Astrocyte (in vitro differentiated cells and primary cell): Measurements from ENCODE around the gene LAIR2. TPM values are rescaled to one million over a fixed set of nuclear protein-coding genes. Genes with fewer than 3 reads are reported as not detected.

ENCODE experiments used
- DNase-seq: peaks from one replicate; pipeline ENCODE4 v3.0.0-alpha.2; 2010; ENCODE audit warnings: low read depth
- FAIRE-seq: peaks from 2 replicates; lab custom pipeline; 2011; peaks lifted over from hg19 to GRCh38; lab: Jason Lieb, UNC
- H2AFZ ChIP-seq: 2 replicates; pipeline ENCODE4 v1.6.0; 2012; ENCODE audit warnings: low read depth, low read length, inconsistent platforms
- H3K27ac ChIP-seq: 2 replicates; pipeline ENCODE4 v1.5.1; 2011; ENCODE audit warnings: low read depth, low read length, inconsistent platforms
- H3K27me3 ChIP-seq: 2 replicates; pipeline ENCODE4 v1.6.0; 2011; ENCODE audit warnings: low read length, inconsistent platforms; ENCODE audit not compliant: insufficient read depth
- H3K36me3 ChIP-seq: 2 replicates; pipeline ENCODE4 v1.5.1; 2011; ENCODE audit warnings: low read length, inconsistent platforms; ENCODE audit not compliant: insufficient read depth
- H3K4me1 ChIP-seq: 2 replicates; pipeline ENCODE4 v1.5.1; 2011; ENCODE audit warnings: low read length, inconsistent platforms; ENCODE audit not compliant: insufficient read depth
- H3K4me2 ChIP-seq: 2 replicates; pipeline ENCODE4 v1.6.0; 2012; ENCODE audit warnings: low read length, inconsistent platforms
- H3K4me3 ChIP-seq: 2 replicates; pipeline ENCODE4 v1.5.1; 2011; ENCODE audit warnings: low read depth, mild to moderate bottlenecking, low read length, inconsistent platforms; ENCODE audit not compliant: insufficient read depth
- H3K79me2 ChIP-seq: 2 replicates; pipeline ENCODE4 v1.6.0; 2012; ENCODE audit warnings: mild to moderate bottlenecking, low read length, inconsistent platforms; ENCODE audit not compliant: insufficient read depth
- H3K9ac ChIP-seq: 2 replicates; pipeline ENCODE4 v1.6.0; 2012; ENCODE audit warnings: mild to moderate bottlenecking, low read length, inconsistent platforms
- H3K9me3 ChIP-seq: 2 replicates; pipeline ENCODE4 v1.5.1; 2012; ENCODE audit warnings: low read depth, mild to moderate bottlenecking, low read length, inconsistent platforms; ENCODE audit not compliant: insufficient read depth
- H4K20me1 ChIP-seq: 2 replicates; pipeline ENCODE4 v1.6.0; 2012; ENCODE audit warnings: low read length, inconsistent platforms; ENCODE audit not compliant: insufficient read depth
- H3K27ac Mint-ChIP-seq: one replicate; pipeline ENCODE4 v1.8.0; 2021; ENCODE audit warnings: mild to moderate bottlenecking, mixed read lengths; ENCODE audit not compliant: unreplicated experiment
- H3K27me3 Mint-ChIP-seq: one replicate; pipeline ENCODE4 v1.8.0; 2021; ENCODE audit warnings: low read depth, mixed read lengths; ENCODE audit not compliant: unreplicated experiment
- H3K36me3 Mint-ChIP-seq: one replicate; pipeline ENCODE4 v1.8.0; 2021; ENCODE audit warnings: low read depth, mixed read lengths; ENCODE audit not compliant: unreplicated experiment
- H3K4me1 Mint-ChIP-seq: one replicate; pipeline ENCODE4 v1.8.0; 2021; ENCODE audit warnings: low read depth, mixed read lengths; ENCODE audit not compliant: unreplicated experiment
- H3K4me3 Mint-ChIP-seq: one replicate; pipeline ENCODE4 v1.8.0; 2021; ENCODE audit warnings: mild to moderate bottlenecking, moderate library complexity, mixed read lengths; ENCODE audit not compliant: unreplicated experiment
- H3K9me3 Mint-ChIP-seq: one replicate; pipeline ENCODE4 v1.8.0; 2021; ENCODE audit warnings: mild to moderate bottlenecking, mixed read lengths; ENCODE audit not compliant: unreplicated experiment
- EZH2 ChIP-seq: IDR thresholded peaks from 2 replicates; pipeline ENCODE4 v1.6.1; 2012; ENCODE audit warnings: mild to moderate bottlenecking, low read length, inconsistent platforms; ENCODE audit not compliant: insufficient read depth
- total RNA-seq: library from RNA; stranded (reverse); gene quantifications from 2 replicates; pipeline ENCODE4 v1.2.1, GENCODE V29; 2021
- TF ChIP-seq, protein P1 (sequence below): IDR thresholded peaks from 2 replicates; pipeline ENCODE4 v1.5.1; 2011; ENCODE audit warnings: low read depth, mild to moderate bottlenecking, inconsistent platforms, low read length, moderate library complexity; ENCODE audit not compliant: insufficient read depth

The LAIR2 gene
- total RNA-seq, 1 donor from 2014 or later = not detected

DNA sequence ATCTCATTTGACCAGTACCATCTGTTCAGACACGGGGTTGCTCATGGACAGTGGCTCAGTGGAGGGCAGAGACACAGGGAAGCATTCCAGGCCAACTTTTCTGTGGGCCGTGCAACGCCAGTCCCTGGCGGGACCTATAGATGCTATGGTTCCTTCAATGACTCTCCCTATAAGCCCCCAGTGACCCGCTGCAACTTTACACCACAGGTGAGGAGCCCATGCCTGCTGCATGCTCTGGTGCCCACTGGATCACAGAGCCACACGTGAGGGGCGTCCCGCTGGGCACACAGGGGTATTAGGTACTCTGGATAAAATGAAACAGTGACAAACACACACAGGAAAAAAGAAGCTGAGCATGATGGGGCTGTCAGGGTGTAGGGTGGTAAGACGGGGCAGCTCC is 34.3 kb downstream of the LAIR2 start:
- peaks cover 10% of the 10 kb centered on the region for H3K9me3 ChIP-seq
- H3K9me3 Mint-ChIP-seq = peaks cover 30% of the 10 kb centered on the region
- FAIRE-seq = no peak
- no peaks in the 10 kb centered on the region for H3K4me1 ChIP-seq
- no peaks in the 10 kb centered on the region for H3K36me3 ChIP-seq
- no peaks in the 10 kb centered on the region for H3K4me1 Mint-ChIP-seq
- no peak overlapping the region for H3K27ac Mint-ChIP-seq
- no peak overlapping the region for H3K4me2 ChIP-seq
- no peak for DNase-seq
- no peaks in the 10 kb centered on the region for H4K20me1 ChIP-seq
- no peaks in the 10 kb centered on the region for H3K27me3 Mint-ChIP-seq
- H3K79me2 ChIP-seq = no peaks in the 10 kb centered on the region
- no peaks in the 10 kb centered on the region for H3K27me3 ChIP-seq
- H3K4me3 Mint-ChIP-seq = no peak overlapping the region
- TF ChIP-seq, protein P1, sequence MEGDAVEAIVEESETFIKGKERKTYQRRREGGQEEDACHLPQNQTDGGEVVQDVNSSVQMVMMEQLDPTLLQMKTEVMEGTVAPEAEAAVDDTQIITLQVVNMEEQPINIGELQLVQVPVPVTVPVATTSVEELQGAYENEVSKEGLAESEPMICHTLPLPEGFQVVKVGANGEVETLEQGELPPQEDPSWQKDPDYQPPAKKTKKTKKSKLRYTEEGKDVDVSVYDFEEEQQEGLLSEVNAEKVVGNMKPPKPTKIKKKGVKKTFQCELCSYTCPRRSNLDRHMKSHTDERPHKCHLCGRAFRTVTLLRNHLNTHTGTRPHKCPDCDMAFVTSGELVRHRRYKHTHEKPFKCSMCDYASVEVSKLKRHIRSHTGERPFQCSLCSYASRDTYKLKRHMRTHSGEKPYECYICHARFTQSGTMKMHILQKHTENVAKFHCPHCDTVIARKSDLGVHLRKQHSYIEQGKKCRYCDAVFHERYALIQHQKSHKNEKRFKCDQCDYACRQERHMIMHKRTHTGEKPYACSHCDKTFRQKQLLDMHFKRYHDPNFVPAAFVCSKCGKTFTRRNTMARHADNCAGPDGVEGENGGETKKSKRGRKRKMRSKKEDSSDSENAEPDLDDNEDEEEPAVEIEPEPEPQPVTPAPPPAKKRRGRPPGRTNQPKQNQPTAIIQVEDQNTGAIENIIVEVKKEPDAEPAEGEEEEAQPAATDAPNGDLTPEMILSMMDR = no peak
- TF ChIP-seq EZH2 = no peak
- no peak overlapping the region for H2AFZ ChIP-seq
- no peak overlapping the region for H3K4me3 ChIP-seq
- H3K27ac ChIP-seq = no peak overlapping the region
- H3K9ac ChIP-seq = no peak overlapping the region
- no peaks in the 10 kb centered on the region for H3K36me3 Mint-ChIP-seq

DNA sequence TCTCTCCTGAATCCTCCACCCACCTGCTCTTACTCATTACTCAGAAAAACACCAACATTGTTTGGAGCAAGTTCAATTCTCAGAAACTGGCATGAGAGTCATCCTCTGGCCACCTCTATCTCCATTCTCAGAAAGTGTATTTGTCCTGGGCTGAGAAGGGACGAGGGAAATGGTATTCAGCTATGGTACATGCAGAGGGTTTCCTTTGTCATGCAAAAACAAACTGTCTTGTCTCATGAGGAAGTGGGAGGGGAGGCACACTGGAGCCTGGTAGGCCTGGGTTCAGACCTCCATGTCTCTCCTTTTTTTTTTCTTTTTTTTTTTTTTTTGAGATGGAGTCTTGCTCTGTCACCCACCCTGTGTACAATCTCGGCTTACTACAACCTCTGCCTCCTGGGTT is 39.1 kb downstream of the LAIR2 start:
- Histone ChIP-seq H3K36me3 (no peaks in the 10 kb centered on the region), H3K9ac (no peak overlapping the region), H3K79me2 (no peaks in the 10 kb centered on the region), H3K4me3 (no peak overlapping the region), H3K4me1 (no peaks in the 10 kb centered on the region), H3K9me3 (peaks cover 10% of the 10 kb centered on the region), H2AFZ (no peak overlapping the region), H4K20me1 (no peaks in the 10 kb centered on the region), H3K27ac (no peak overlapping the region), H3K27me3 (no peaks in the 10 kb centered on the region), H3K4me2 (no peak overlapping the region)
- FAIRE-seq (no peak), DNase-seq (no peak)
- H3K36me3 Mint-ChIP-seq = no peaks in the 10 kb centered on the region
- H3K27me3 Mint-ChIP-seq = no peaks in the 10 kb centered on the region
- no peaks in the 10 kb centered on the region for H3K4me1 Mint-ChIP-seq
- peaks cover 36% of the 10 kb centered on the region for H3K9me3 Mint-ChIP-seq
- no peak overlapping the region for H3K4me3 Mint-ChIP-seq
- TF ChIP-seq EZH2 = no peak
- TF ChIP-seq, protein P1 = no peak
- no peak overlapping the region for H3K27ac Mint-ChIP-seq

DNA sequence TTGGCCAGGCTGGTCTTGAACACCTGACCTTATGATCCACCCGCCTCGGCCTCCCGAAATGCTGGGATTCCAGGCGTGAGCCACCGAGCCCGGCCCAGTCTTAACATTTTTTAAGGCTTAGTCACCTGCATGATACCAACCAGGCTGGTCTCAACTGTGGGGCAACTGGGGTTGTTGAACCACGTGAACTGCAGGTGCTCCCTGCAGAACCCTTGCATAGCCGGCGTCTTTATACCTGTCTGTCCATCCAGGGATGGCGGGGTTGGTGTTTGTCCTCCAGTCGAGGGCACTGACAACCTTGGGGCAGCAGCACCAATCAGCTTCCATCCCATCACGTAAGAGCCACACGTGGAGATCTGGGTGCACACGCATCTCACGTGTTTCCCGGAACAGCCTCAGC is 46.2 kb downstream of the LAIR2 start:
- no peak overlapping the region for H3K27ac Mint-ChIP-seq
- Histone ChIP-seq H3K27ac (no peak overlapping the region), H3K36me3 (no peaks in the 10 kb centered on the region), H3K9me3 (peaks cover 22% of the 10 kb centered on the region), H3K9ac (no peak overlapping the region), H2AFZ (no peak overlapping the region), H3K4me1 (no peaks in the 10 kb centered on the region), H3K79me2 (no peaks in the 10 kb centered on the region), H4K20me1 (no peaks in the 10 kb centered on the region), H3K27me3 (no peaks in the 10 kb centered on the region), H3K4me2 (no peak overlapping the region), H3K4me3 (no peak overlapping the region)
- TF ChIP-seq EZH2 = no peak
- TF ChIP-seq, protein P1 = no peak
- no peak for DNase-seq
- H3K36me3 Mint-ChIP-seq = no peaks in the 10 kb centered on the region
- H3K27me3 Mint-ChIP-seq = no peaks in the 10 kb centered on the region
- H3K9me3 Mint-ChIP-seq = peaks cover 13% of the 10 kb centered on the region
- FAIRE-seq = no peak
- H3K4me3 Mint-ChIP-seq = no peak overlapping the region
- no peaks in the 10 kb centered on the region for H3K4me1 Mint-ChIP-seq
